ENCODE results near the gene KEAP1. TPM values are rescaled to one million over a fixed set of nuclear protein-coding genes. Genes with fewer than 3 reads are reported as not detected.

Gene KEAP1
- total and polyA plus RNA-seq, 10 of the 15 experiments (the other 5 are each of a cell fraction or from before 2014, with no cell fraction given), result 1.4 to 87.7 (median 48.6) TPM

DNA sequence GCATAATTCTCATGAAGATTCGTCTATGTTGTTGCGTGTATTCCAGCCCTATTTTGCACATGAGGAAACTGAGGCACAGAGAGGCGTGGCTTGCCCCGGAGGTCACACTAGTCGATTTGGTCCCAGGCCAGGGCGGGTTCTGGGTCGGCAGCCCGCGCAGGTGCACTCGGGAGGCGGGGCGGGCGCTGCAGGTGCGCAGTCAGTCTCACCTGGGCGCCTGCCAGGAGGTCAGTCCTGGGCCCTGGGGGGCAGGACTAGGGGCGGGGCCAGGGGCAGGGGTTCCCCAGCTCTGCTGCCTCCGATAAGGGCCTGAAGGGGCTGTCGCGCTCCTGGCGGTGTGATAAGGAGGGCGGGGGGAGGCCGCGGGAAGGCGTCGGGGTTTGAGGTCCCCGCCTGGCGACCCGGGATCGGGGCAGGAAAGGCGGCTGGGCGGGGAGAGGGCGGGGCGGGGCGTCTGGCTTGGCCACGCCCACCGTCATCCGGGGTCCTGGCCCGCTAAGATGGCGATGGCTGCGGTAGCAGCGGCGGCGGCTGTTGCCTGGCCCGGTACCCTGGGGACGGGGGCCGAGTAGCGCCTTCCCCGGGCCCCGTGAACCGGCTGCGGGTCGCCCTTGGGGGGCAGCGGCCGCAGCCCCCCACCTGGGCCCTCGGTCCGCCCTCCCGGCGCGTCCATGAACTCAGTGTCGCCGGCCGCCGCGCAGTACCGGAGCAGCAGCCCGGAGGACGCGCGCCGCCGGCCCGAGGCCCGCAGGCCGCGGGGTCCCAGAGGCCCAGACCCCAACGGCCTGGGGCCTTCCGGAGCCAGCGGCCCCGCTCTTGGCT lies 40.5 kb upstream of the KEAP1 start, which contains the start of gene ATG4D (continued):
- TF ChIP-seq, protein P1, sequence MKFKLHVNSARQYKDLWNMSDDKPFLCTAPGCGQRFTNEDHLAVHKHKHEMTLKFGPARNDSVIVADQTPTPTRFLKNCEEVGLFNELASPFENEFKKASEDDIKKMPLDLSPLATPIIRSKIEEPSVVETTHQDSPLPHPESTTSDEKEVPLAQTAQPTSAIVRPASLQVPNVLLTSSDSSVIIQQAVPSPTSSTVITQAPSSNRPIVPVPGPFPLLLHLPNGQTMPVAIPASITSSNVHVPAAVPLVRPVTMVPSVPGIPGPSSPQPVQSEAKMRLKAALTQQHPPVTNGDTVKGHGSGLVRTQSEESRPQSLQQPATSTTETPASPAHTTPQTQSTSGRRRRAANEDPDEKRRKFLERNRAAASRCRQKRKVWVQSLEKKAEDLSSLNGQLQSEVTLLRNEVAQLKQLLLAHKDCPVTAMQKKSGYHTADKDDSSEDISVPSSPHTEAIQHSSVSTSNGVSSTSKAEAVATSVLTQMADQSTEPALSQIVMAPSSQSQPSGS (IDR thresholded peaks at IDR 0.05; ENCODE audit: low read length), result no peak
- TF ChIP-seq STAT3 (IDR thresholded peaks at IDR 0.05; ENCODE audit: low read depth, low read length) (no peak), CREM (IDR thresholded peaks at IDR 0.05; ENCODE audit: low read depth) (no peak), CHD2 (IDR thresholded peaks at IDR 0.05; ENCODE audit: borderline replicate concordance, low read depth, low read length) (no peak), CBFB (IDR thresholded peaks at IDR 0.05; ENCODE audit: low read depth) (no peak), ZNF687 (IDR thresholded peaks at IDR 0.05) (peak; percentile 88), NFIC (IDR thresholded peaks at IDR 0.05; ENCODE audit: low read depth, low read length) (no peak), ZNF207 (IDR thresholded peaks at IDR 0.05; ENCODE audit: borderline replicate concordance) (0 out of 2 replicates have a peak, but pooled peaks have one; percentile 62), ZBED1 (IDR thresholded peaks at IDR 0.05; ENCODE audit: borderline replicate concordance) (no peak), NRF1 (conservative IDR thresholded peaks at IDR 0.05; ENCODE audit: low read depth, low read length) (no peak), BRCA1 (IDR thresholded peaks at IDR 0.05; ENCODE audit: low read depth, low read length) (no peak), POLR2AphosphoS5 (IDR thresholded peaks at IDR 0.05; ENCODE audit: low read length) (peak; percentile 76), FOXM1 (IDR thresholded peaks at IDR 0.05; ENCODE audit: low read depth, low read length) (no peak), TCF12 (IDR thresholded peaks at IDR 0.05; ENCODE audit: low read depth, low read length) (0 out of 2 replicates have a peak, but pooled peaks have one; percentile 52), MAX (IDR thresholded peaks at IDR 0.05; ENCODE audit: low read depth, low read length) (no peak), EGR1 (IDR thresholded peaks at IDR 0.05; ENCODE audit: borderline replicate concordance in 1 of 2, low read depth in 2 of 2, low read length in 2 of 2) (0 out of 3 replicates have a peak, but pooled peaks of 1 of the 2 experiments have one; percentile 11), BHLHE40 (IDR thresholded peaks at IDR 0.05; ENCODE audit: borderline replicate concordance in 1 of 2, low read depth in 2 of 2, low read length in 1 of 2) (peak in 1 of 2 experiments; percentile 16; a peak in 2 of 4 replicates), ZZZ3 (IDR thresholded peaks at IDR 0.05; ENCODE audit: control insufficient read depth, insufficient read length, low read depth) (no peak), SMARCA5 (IDR thresholded peaks at IDR 0.05) (peak; percentile 67; the same call in 1 of the 2 replicates), EZH2 (IDR thresholded peaks at IDR 0.05; ENCODE audit: borderline replicate concordance, control insufficient read depth, low read depth, low read length) (no peak), USF2 (IDR thresholded peaks at IDR 0.05; ENCODE audit: borderline replicate concordance, low read depth, low read length) (no peak)

All from GM12878 (cell line).